Stimulated activated CD8-positive, alpha-beta memory T cell treated with anti-CD3 and anti-CD28 coated beads, Interleukin-4, amount 100 ng/mL, for 4 hours (primary cell): ENCODE measurements around the gene CCDC32.

Experiments
- DNase-seq, 2 donors: peaks; one replicate each; pipeline ENCODE4 v3.0.0-alpha.2; 2020; ENCODE audit warnings: low read depth in 2 of 2, low spot score in 1 of 2

Gene CCDC32

GRCh38 chr15:40567111-40567510 is 2.3 kb upstream of the CCDC32 start:
- no peak for DNase-seq

GRCh38 chr15:40565333-40566238 is 744 bp upstream of the CCDC32 start:
- DNase-seq, result no peak

GRCh38 chr15:40563426-40563825 is 1.4 kb downstream of the CCDC32 start:
- DNase-seq, result no peak

GRCh38 chr15:40562691-40563090 is 2.2 kb downstream of the CCDC32 start:
- no peak for DNase-seq

GRCh38 chr15:40558952-40559742 is 5.7 kb downstream of the CCDC32 start:
- no peak for DNase-seq

- no peak for DNase-seq
Observed at GRCh38 chr15:40555876-40556275, 9.0 kb downstream of the CCDC32 start.

- DNase-seq, result no peak
Observed at GRCh38 chr15:40554161-40554525, 10.7 kb downstream of the CCDC32 start.

GRCh38 chr15:40550341-40551037 is 14.4 kb downstream of the CCDC32 start:
- no peak for DNase-seq

GRCh38 chr15:40549894-40550293 is 14.9 kb downstream of the CCDC32 start:
- no peak for DNase-seq

GRCh38 chr15:40548610-40549009 is 16.2 kb downstream of the CCDC32 start:
- no peak for DNase-seq

GRCh38 chr15:40545457-40545856 is 19.4 kb downstream of the CCDC32 start:
- DNase-seq, result no peak

- no peak for DNase-seq
Observed at GRCh38 chr15:40543631-40544294, 21.1 kb downstream of the CCDC32 start.

GRCh38 chr15:40543082-40543481 is 21.8 kb downstream of the CCDC32 start:
- DNase-seq, result no peak

- DNase-seq, result no peak
Observed at GRCh38 chr15:40538976-40539375, 25.9 kb downstream of the CCDC32 start.

GRCh38 chr15:40536501-40536900 is 28.3 kb downstream of the CCDC32 start:
- no peak for DNase-seq

GRCh38 chr15:40534371-40534770 is 30.5 kb downstream of the CCDC32 start:
- no peak for DNase-seq

- no peak for DNase-seq
Observed at GRCh38 chr15:40533763-40534364, 31.0 kb downstream of the CCDC32 start.

- DNase-seq, result no peak
Observed at GRCh38 chr15:40528801-40529200, 36.0 kb downstream of the CCDC32 start.

- no peak for DNase-seq
Observed at GRCh38 chr15:40525855-40526254, 39.0 kb downstream of the CCDC32 start.

- no peak for DNase-seq
Observed at GRCh38 chr15:40523611-40524010, 41.2 kb downstream of the CCDC32 start.

GRCh38 chr15:40516322-40516721 is 48.5 kb downstream of the CCDC32 start:
- DNase-seq, result no peak
